Nasal cavity respiratory epithelium epithelial cell of viscerocranial mucosa (primary cell): ENCODE results near the gene PAGE2. TPM values are rescaled to one million over a fixed set of nuclear protein-coding genes. Genes with fewer than 3 reads are reported as not detected.

Experiments
- total RNA-seq: library from RNA; depleted of rRNA; stranded (reverse); fragments of >200 nt; gene quantifications from 2 replicates; pipeline ENCODE4 v1.2.3, GENCODE V29; 2014

PAGE2 gene, protein sequence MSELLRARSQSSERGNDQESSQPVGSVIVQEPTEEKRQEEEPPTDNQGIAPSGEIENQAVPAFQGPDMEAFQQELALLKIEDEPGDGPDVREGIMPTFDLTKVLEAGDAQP
- total RNA-seq, result not detected in 2 replicates

DNA sequence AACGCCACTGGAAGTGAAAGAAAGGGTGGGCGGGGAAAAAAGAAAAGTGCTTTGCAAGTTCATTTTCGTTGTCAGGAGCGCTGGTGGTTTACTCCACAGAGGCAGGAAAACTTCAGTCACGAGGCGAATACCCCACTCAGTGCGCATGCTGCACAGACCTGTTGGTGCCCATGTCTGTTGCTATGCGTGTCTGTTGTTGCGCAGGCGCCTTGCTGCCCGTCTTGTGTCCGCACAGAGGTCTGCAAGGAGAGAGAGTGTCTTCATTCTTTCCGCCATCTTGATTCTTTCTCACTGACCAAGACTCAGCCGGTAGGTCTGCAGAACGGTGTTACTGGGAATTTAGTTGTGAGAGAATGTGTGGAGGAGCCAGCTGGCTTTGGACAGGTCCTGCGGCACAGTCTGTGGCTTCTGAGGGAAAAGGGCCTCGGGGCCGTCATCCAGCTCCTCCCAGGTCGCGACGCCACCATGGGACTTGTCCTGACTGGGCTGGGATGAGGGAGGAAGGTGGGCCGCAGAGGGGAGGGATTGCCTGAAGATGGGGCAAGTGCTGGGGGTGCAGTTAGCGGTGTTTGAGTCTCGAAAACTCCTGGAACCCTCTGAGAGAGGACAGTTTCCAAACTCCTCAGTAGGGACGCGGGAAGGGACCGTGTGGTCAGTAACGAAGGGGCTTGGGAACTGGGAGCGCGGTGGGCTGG, at the start of gene PAGE2:
PAGE2 (plus strand) TSS at position 224 of the 695 bp plus-strand sequence. CDS start 1,003 bp downstream, outside the sequence.

DNA sequence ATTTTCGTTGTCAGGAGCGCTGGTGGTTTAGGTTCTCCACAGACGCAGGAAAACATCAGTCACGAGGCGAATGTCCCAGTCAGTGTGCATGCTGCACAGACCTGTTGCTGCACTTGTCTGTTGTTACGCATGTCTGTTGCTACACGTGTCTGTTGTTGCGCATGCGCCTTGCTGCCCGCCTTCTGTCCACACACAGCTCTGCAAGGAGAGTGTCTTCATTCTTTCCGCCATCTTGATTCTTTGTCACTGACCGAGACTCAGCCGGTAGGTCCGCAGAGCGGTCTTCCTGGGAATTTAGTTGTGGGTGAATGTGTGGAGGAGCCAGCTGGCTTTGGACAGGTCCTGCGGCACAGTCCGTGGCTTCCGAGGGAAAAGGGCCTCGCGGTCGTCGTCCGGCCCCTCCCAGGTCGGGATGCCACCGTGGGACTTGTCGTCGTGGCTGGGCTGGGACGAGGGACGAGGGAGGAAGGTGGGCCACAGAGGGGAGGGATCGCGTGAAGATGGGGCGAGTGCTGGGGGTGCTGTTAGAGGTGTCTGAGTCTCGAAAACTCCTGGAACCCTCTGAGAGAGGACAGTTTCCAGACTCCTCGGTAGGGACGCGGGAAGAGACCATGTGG, 13.9 kb upstream of the PAGE2 start, which contains the start of gene PAGE2B:
PAGE2B (plus strand) TSS at position 180 of the 617 bp plus-strand sequence. CDS start 1,012 bp downstream, outside the sequence.

Other genes with a start within 250 kb of the PAGE2 start
- gene TRO, start 168.2 kb upstream of the PAGE2 start, total RNA-seq, result 0.14 TPM in 1 of 2 replicates, not detected in the other
- gene PFKFB1, start 94.8 kb upstream of the PAGE2 start, total RNA-seq, result under 0.01 and 0.21 TPM in 2 replicates
- gene APEX2, start 88.7 kb upstream of the PAGE2 start, total RNA-seq, result 8.8 and 18.1 TPM in 2 replicates
- gene ALAS2, start 58.0 kb upstream of the PAGE2 start, total RNA-seq, result not detected in 2 replicates
- not detected in 2 replicates for gene PAGE2B, start 14.0 kb upstream of the PAGE2 start, total RNA-seq
- not detected in 2 replicates for gene PAGE5, start 131.3 kb downstream of the PAGE2 start, total RNA-seq
- gene PAGE3, start 175.9 kb downstream of the PAGE2 start, total RNA-seq, result not detected in 2 replicates